Dermis microvascular lymphatic vessel endothelial cell (primary cell): ENCODE results near the gene CENPS. TPM values are rescaled to one million over a fixed set of nuclear protein-coding genes. Genes with fewer than 3 reads are reported as not detected.
"Not testable (repeated sequence)": the region's sequence is repeated elsewhere in the genome, so short reads cannot be mapped to it uniquely, and the experiment has no call there.

Experiments
- DNase-seq, 2 donors: peaks; one replicate each; pipeline versions ENCODE4 v3.0.0 to v3.0.0-alpha.2; 2010; ENCODE audit warnings: low read depth in 2 of 2
- total RNA-seq: library from RNA; depleted of rRNA; stranded (reverse); fragments of >200 nt; gene quantifications from 2 replicates; pipeline ENCODE4 v1.2.1, GENCODE V29; 2014

Gene CENPS
- total RNA-seq, 1 donor from 2014 or later: 7.7 TPM

DNA sequence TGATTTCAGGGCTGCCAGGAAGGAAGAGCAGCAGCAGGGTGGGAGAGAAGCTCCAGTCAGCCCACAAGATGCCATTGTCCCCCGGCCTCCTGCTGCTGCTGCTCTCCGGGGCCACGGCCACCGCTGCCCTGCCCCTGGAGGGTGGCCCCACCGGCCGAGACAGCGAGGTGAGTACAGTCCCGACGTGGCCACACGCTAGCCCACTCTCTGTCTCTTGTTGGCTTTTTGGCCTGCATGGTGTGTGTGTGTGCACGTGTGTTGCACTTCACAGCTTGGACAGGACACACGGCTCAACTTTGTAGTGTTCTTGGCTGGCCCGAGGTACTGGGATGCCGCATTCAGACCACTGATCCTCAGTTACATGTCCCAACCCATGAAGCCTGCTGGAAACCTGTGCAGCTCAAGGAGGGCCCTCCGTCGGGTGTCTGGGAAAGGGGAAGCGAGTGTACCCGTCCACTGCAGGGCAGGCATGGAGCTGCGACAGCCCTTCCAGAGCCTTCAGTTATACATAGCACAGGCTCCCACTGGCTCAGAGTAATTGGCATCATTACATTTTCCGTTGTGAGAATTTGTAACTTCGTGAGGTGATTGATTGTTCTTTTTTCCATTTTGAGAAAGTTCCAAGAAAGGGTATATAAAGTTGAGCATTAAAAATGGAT, 20.1 kb downstream of the CENPS start:
- no peak for DNase-seq

DNA sequence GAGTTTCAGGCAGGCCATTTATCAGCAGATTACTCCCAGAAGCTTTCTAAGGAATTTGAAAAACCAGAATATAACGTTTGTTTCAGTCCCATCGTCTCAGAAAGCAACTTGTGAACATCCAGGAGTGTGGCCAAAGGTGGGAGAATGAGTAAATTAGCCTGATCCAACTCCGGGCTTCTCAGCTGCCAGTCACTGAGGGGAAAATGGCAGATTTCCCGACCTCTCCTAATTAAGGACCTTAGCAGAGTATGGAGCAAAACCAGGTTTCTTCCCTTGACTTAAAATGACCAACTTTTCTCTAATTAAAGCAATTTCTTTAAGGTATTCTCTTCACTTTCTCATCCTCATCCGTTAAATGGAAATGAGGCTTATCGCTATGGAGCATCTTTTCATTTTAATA, 20.6 kb downstream of the CENPS start:
- DNase-seq: no peak

DNA sequence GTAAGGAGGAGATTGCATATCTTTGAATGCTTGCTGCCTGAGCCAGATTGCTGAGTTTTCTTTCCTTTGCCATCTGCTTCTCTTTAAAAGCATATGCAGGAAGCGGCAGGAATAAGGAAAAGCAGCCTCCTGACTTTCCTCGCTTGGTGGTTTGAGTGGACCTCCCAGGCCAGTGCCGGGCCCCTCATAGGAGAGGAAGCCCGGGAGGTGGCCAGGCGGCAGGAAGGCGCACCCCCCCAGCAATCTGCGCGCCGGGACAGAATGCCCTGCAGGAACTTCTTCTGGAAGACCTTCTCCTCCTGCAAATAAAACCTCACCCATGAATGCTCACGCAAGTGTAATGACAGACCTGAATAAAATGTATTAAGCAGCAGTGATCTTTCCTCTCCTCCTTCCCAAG, 21.1 kb downstream of the CENPS start:
- DNase-seq: peak in 1 of 2 donors; percentile 12

GRCh38 chr1:10456048-10456447, 25.8 kb downstream of the CENPS start:
- no peak for DNase-seq

GRCh38 chr1:10456661-10457060, 26.4 kb downstream of the CENPS start:
- DNase-seq: no peak

GRCh38 chr1:10457462-10457861, 27.2 kb downstream of the CENPS start:
- not testable (repeated sequence) for DNase-seq

GRCh38 chr1:10457875-10458274, 27.6 kb downstream of the CENPS start:
- peak in 1 of 2 donors; percentile 42 for DNase-seq

GRCh38 chr1:10459184-10459583, 29.0 kb downstream of the CENPS start:
- peak in 1 of 2 donors; percentile 53 for DNase-seq

GRCh38 chr1:10467078-10467477, 36.8 kb downstream of the CENPS start:
- no peak for DNase-seq

- DNase-seq: no peak
Measured at GRCh38 chr1:10470043-10470442, 39.8 kb downstream of the CENPS start.

DNA sequence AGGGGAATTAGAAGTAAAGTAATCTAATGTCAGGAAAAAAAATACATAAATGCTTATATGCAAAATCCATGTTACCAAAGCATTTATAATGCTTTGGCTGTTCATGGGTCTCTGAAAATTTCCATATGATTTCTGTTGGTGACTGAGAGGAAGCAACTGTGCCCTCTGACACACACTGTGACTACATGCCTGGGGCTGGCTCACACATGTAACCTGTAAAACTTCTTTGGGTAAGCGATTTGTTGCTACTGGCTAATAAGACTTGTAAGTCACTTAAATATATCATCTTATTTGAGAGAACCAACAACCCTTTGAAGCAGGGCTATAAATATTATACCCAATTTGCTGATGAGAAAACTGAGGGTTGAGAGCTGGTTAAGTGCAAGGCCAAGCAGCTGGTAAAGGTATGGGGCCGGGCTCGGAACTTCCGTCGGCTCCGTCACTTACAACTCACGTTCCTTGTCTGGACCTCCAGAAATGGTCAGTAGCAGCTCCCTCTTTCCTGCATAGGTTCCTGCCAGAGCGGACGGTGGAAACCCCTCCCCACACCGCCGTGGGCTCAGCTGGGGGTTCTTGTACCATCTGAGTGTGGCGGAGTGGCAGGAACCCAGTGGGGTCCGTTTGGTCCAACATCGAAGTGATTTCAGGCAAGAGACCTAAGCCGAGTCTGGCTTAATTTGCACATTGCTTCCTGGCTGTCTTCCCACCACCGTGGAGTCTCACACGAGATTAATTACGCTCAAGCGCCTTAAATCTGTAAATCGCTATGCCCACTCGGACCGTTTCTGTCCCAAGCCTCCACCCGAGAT, 41.4 kb downstream of the CENPS start:
- peak in 1 of 2 donors; percentile 31 for DNase-seq

DNA sequence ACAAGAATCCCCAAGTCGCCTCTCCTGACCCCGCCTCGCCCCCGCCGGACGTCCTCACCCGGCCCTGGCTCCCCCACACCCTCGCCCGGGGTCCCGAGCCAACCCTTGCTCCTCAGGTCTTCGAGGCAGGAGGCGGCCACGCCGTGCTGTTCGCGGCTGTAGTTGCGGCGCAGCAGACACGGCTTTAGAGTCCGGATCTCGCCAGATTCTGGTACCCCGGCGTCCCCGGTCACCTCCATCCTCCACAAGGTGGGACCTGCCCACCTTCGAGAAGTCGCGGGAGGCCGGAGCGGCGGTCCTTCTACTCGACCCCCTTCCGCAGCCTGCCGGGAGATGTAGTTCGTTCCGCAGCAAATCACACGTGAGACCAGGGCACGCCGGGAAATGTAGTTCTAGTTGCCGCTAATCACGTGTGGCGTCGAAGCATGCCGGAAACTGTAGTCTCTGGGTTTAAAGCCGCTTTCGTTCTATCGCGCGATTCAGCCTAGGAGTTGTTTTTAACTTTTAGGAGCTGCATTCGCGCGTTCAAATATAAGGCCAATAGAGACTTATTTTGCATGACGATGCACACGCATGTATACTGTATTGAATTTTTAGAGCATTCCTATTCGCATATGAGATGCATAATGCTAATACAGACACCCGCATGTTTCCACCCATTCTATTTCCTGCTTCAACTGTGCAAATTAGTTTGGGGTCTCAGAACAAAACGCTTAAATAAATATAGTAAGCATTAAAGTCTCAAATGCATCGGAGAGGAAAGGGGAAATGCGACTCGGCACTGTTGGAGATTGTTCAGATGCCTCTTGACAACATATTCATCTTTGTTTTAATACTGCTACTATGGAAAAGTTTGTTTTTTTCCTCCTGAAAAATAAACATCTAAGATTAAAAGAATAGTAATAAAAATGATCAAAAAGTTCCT, 42.2 kb downstream of the CENPS start, which contains the start of gene DFFA:
Gene DFFA (minus strand): TSS at position 310 of the 925 bp plus-strand sequence. CDS start 71 bp downstream, at position 239.
- DNase-seq: peak; percentile 92 to 96

DNA sequence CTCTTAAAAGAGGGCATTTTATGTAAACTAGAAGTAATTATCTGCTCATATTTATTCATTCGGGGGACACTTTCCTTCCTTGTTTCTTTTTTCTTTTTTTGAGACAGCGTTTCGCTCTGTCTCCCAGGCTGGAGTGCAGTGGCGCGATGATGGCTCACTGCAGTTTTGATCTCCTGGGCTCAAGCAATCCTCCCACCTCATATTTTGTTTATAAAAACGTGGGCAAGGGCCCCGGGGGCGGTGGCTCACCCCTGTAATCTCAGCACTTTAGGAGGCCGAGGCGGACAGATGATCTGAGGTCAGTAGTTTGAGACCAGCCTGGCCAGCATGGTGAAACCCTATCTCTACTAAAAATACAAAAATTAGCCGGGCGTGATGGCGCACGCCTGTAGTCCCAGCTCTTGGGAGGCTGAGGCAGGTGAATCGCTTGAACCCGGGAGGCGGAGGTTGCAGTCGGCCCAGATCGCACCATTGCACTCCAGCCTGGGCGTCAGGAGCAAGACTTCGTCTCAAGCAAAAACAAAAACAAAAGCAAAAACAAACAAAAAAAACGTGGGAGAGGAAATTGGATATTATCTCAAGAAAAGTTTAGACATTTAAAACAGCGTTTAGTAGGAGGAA, 43.0 kb downstream of the CENPS start:
- DNase-seq: no peak

- not testable (repeated sequence) for DNase-seq
Measured at GRCh38 chr1:10474309-10474612, 44.0 kb downstream of the CENPS start.

DNA sequence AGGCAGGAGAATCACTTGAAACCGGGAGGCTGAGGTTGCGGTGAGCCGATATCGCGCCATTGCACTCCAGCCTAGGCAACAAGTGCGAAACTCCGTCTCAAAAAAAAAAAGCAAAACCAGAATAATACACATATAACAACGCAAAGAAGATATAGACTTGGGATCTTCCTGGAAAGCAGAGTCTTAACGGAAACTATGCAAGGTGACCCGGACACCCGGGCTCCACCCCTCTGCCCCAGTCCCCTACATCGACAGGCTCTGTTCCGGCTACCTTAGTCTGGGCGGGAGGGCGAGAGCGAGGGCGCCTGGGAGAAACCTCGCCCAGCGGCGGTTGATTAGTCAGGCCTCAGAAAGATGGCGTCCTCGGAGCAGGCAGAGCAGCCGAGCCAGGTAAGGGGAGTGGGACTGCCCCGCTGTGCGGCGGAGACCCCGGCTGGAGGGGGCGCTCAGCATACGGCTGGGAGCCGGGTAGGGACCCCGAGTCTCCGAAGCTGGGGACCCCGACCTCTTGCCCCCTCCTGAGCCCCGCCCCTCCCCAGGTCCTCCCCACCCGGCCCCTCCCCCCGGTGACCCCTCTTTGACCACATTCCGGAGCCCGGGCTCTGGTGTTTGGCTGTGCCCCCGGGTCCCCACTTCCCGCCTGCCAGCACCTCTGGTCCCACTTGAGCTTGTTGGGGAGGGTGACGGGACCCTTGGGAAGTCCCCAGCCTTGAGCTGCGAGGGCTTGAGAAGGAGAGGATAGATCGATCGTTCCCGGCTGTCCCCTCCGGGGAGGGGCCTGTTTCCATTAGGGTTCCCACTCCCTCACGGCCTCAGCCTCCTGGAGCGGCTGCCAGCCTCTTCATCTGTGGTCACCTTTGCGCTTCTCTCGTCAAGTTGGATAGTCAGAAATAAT, 44.6 kb downstream of the CENPS start, which contains the start of gene PEX14:
Gene PEX14 (plus strand): TSS at position 338 of the 895 bp plus-strand sequence. CDS start 17 bp downstream, at position 355.
- peak; percentile 62 to 85 for DNase-seq

- DNase-seq: no peak
Measured at GRCh38 chr1:10475510-10475909, 45.3 kb downstream of the CENPS start.

DNA sequence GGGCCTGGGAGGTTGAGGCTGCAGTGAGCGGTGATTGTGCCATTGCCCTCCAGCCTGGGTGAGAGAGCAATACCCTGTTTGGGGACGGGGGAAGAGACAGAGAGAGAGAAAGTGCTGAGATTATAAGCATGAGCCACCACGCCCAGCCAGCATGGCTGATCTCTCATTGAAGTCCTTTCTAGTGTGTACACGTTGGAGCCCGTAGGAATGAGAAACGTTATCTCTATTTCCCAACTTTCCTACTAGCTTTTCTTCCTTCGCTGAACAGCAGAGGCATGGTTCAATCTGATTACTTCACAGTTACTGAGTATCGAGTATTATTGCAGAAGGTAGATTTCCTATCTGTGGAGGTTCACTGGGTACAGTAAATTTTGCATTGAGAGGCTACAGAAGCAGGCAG, 49.1 kb downstream of the CENPS start:
- DNase-seq: no peak

GRCh38 chr1:10480614-10481013, 50.4 kb downstream of the CENPS start:
- DNase-seq: no peak

DNA sequence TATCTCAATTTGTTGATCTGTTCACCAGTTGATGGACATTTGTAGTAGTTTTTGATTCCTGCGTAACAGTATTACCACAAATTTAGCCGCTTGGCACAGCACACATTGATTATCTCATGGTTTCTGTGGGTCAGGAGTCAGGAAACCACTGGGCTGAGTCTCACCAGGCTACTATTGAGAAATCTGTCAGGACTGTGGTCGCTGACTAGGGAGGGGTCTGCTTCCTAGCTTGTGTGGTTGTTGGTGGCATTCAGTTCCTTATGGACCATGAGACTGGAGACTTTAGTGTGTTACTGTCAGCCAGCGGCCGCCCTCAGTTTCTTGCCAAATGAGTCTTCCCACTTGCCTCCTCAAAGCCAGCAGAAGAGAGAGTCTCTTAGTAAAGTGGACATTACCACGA, 54.3 kb downstream of the CENPS start:
- no peak for DNase-seq
